MM.1S (cell line): Measurements from ENCODE around the gene LIX1.

ENCODE experiments used
- DNase-seq: peaks from one replicate; pipeline ENCODE4 v3.0.0-alpha.2; 2015
- H2AFZ ChIP-seq: fragments of 300-600 bp; sonication (generic); 2 replicates; pipeline ENCODE4 v1.6.0; 2016; ENCODE audit warnings: antibody characterized with exemption, low read length
- H3F3A ChIP-seq: fragments of 300-600 bp; sonication (generic); 2 replicates; pipeline ENCODE4 v1.6.1; 2016; ENCODE audit warnings: mild to moderate bottlenecking, antibody characterized with exemption, low read length, moderate library complexity, mixed read lengths; ENCODE audit not compliant: insufficient read depth
- H3K27ac ChIP-seq: fragments of 300-600 bp; sonication (generic); 2 replicates; pipeline ENCODE4 v1.5.1; 2016; ENCODE audit warnings: mild to moderate bottlenecking, low read length
- H3K27me3 ChIP-seq: fragments of 300-600 bp; sonication (generic); replicated peaks from 2 replicates; pipeline ENCODE4 v1.6.0; 2016; ENCODE audit warnings: low read length; ENCODE audit not compliant: insufficient read depth
- H3K36me3 ChIP-seq: fragments of 300-600 bp; sonication (generic); replicated peaks from 2 replicates; pipeline ENCODE4 v1.6.1; 2016; ENCODE audit warnings: mild to moderate bottlenecking, low read length, mixed read lengths; ENCODE audit not compliant: insufficient read depth
- H3K4me1 ChIP-seq: fragments of 300-600 bp; sonication (generic); 2 replicates; pipeline ENCODE4 v1.6.1; 2016; ENCODE audit warnings: low read length, mixed read lengths
- H3K4me2 ChIP-seq: fragments of 300-600 bp; sonication (generic); 2 replicates; pipeline ENCODE4 v1.6.0; 2016; ENCODE audit warnings: low read depth, low read length
- H3K4me3 ChIP-seq: fragments of 300-600 bp; sonication (generic); 2 replicates; pipeline ENCODE4 v1.5.1; 2016; ENCODE audit warnings: low read length, mixed read lengths
- H3K79me2 ChIP-seq: fragments of 300-600 bp; sonication (generic); 2 replicates; pipeline ENCODE4 v1.6.1; 2016; ENCODE audit warnings: mixed run types, low read length, mixed read lengths
- H3K9ac ChIP-seq: fragments of 300-600 bp; sonication (generic); 2 replicates; pipeline ENCODE4 v1.6.1; 2016; ENCODE audit warnings: low read length, mixed read lengths
- H3K9me2 ChIP-seq: fragments of 300-600 bp; sonication (generic); replicated peaks from 2 replicates; pipeline ENCODE4 v1.6.1; 2016; ENCODE audit warnings: mild to moderate bottlenecking, low read length, mixed read lengths; ENCODE audit not compliant: insufficient read depth
- H3K9me3 ChIP-seq: fragments of 300-600 bp; sonication (generic); replicated peaks from 2 replicates; pipeline ENCODE4 v1.6.1; 2016; ENCODE audit warnings: mild to moderate bottlenecking, low read length, mixed read lengths; ENCODE audit not compliant: insufficient read depth
- H4K20me1 ChIP-seq: fragments of 300-600 bp; sonication (generic); 2 replicates; pipeline ENCODE4 v1.6.1; 2016; ENCODE audit warnings: mild to moderate bottlenecking, low read length, moderate library complexity, mixed read lengths; ENCODE audit not compliant: insufficient read depth
- EZH2 ChIP-seq: fragments of 300-600 bp; sonication (generic); optimal IDR thresholded peaks from 2 replicates; pipeline ENCODE3; 2017; ENCODE audit warnings: low read depth, mild to moderate bottlenecking, antibody characterized with exemption, low read length, mixed read lengths
- EZH2phosphoT487 ChIP-seq: fragments of 300-600 bp; sonication (generic); IDR thresholded peaks from 2 replicates; pipeline ENCODE4 v1.6.1; 2018; ENCODE audit warnings: antibody characterized with exemption, low read length
- TF ChIP-seq, protein P1 (sequence below): fragments of 300-600 bp; sonication (generic); IDR thresholded peaks from 2 replicates; pipeline ENCODE4 v1.5.1; 2016; ENCODE audit warnings: antibody characterized with exemption, low read length, mixed read lengths

The LIX1 gene

DNA sequence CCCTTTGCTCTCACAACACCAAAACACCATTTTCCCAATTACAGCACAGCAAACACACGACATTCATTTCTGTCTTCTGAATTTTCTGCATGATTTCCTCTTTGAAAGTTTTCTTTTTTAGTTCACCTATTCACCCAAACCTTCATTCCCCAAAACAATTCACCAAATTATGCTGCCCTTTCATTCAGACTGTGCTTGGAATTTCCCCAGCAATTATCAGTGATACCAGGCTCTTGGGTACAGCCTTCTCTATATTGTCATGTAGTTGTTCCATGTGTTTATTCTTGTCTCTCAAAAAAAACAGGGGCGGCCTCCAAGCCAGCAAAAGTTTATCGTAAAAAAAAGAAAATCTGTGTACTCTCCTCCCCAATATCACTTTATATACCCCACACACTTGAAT lies 9.0 kb upstream of the LIX1 start:
- H3F3A ChIP-seq = no peaks in the 10 kb centered on the region
- no peak for DNase-seq
- no peaks in the 10 kb centered on the region for H4K20me1 ChIP-seq

DNA sequence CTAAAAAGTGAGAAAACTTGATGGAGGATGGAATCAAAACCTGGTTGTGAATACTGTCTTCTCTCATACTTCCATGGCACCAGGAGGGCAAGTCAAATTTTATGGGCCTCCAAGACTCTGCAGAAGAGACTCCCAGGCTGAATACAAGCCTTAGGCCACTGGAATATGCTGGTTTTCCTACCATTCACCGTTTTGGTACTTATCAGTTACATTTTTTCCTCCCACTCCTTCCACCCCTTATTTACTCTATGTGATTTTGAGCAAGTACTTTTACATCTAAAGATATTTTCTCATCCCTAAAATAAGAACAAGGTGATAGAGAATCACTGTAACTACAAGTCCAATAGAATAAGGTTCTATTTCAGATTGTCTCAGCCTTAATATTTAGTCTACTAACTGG lies 8.0 kb upstream of the LIX1 start:
- H4K20me1 ChIP-seq = no peaks in the 10 kb centered on the region

More for the DNA sequence above, 9.0 kb upstream of the LIX1 start:
- H3K9me3 ChIP-seq = no peaks in the 10 kb centered on the region
- no peaks in the 10 kb centered on the region for H3K79me2 ChIP-seq
- H3K9me2 ChIP-seq = no peaks in the 10 kb centered on the region
- no peaks in the 10 kb centered on the region for H3K4me1 ChIP-seq
- no peak overlapping the region for H3K4me3 ChIP-seq
- no peak overlapping the region for H3K27ac ChIP-seq
- no peak overlapping the region for H3K9ac ChIP-seq
- H3K4me2 ChIP-seq = no peak overlapping the region
- no peak overlapping the region for H2AFZ ChIP-seq
- H3K36me3 ChIP-seq = no peaks in the 10 kb centered on the region
- no peak for TF ChIP-seq EZH2phosphoT487
- TF ChIP-seq, protein P1, sequence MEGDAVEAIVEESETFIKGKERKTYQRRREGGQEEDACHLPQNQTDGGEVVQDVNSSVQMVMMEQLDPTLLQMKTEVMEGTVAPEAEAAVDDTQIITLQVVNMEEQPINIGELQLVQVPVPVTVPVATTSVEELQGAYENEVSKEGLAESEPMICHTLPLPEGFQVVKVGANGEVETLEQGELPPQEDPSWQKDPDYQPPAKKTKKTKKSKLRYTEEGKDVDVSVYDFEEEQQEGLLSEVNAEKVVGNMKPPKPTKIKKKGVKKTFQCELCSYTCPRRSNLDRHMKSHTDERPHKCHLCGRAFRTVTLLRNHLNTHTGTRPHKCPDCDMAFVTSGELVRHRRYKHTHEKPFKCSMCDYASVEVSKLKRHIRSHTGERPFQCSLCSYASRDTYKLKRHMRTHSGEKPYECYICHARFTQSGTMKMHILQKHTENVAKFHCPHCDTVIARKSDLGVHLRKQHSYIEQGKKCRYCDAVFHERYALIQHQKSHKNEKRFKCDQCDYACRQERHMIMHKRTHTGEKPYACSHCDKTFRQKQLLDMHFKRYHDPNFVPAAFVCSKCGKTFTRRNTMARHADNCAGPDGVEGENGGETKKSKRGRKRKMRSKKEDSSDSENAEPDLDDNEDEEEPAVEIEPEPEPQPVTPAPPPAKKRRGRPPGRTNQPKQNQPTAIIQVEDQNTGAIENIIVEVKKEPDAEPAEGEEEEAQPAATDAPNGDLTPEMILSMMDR = no peak
- no peak for TF ChIP-seq EZH2
- no peaks in the 10 kb centered on the region for H3K27me3 ChIP-seq

DNA sequence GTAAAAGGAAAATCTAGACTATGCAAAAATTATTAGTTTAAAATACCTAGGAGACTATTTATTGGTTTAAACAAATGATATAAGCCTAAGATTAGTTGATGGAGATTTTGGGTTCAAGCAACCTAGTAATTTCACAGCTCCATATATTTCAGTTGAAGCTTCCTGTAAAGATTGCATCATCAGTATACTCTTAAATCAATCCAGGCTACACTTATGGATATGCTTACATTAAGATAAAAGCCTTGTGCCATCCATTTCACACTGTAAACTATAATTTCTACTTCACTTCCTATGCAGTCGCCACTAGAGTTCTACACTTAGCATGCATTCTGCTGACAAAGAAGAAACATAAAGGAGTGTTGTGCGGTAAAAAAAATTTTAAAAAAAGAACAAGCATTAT lies 7.3 kb upstream of the LIX1 start:
- no peaks in the 10 kb centered on the region for H3F3A ChIP-seq
- H3K4me1 ChIP-seq = no peaks in the 10 kb centered on the region
- H3K36me3 ChIP-seq = no peaks in the 10 kb centered on the region
- H2AFZ ChIP-seq = no peak overlapping the region
- H4K20me1 ChIP-seq = no peaks in the 10 kb centered on the region
- H3K4me2 ChIP-seq = no peak overlapping the region
- H3K9me2 ChIP-seq = no peaks in the 10 kb centered on the region
- TF ChIP-seq EZH2 = no peak
- no peak for TF ChIP-seq EZH2phosphoT487
- TF ChIP-seq, protein P1 = no peak
- H3K27me3 ChIP-seq = no peaks in the 10 kb centered on the region
- no peaks in the 10 kb centered on the region for H3K9me3 ChIP-seq
- no peaks in the 10 kb centered on the region for H3K79me2 ChIP-seq
- no peak overlapping the region for H3K4me3 ChIP-seq
- no peak overlapping the region for H3K27ac ChIP-seq
- DNase-seq = no peak
- H3K9ac ChIP-seq = no peak overlapping the region

More for the DNA sequence above, 8.0 kb upstream of the LIX1 start:
- TF ChIP-seq EZH2 (no peak), EZH2phosphoT487 (no peak)
- TF ChIP-seq, protein P1 = no peak
- Histone ChIP-seq H3K4me3 (no peak overlapping the region), H3K9me3 (no peaks in the 10 kb centered on the region), H3K9ac (no peak overlapping the region), H2AFZ (no peak overlapping the region), H3K27ac (no peak overlapping the region), H3F3A (no peaks in the 10 kb centered on the region), H3K4me2 (no peak overlapping the region), H3K9me2 (no peaks in the 10 kb centered on the region), H3K27me3 (no peaks in the 10 kb centered on the region), H3K79me2 (no peaks in the 10 kb centered on the region), H3K4me1 (no peaks in the 10 kb centered on the region), H3K36me3 (no peaks in the 10 kb centered on the region)
- DNase-seq = no peak
